H54 (cell line): ENCODE results near the gene OPN5.

Source experiments
- DNase-seq: peaks from one replicate; pipeline ENCODE4 v3.0.0; 2011; ENCODE audit warnings: low spot score, mixed read lengths; ENCODE audit not compliant: insufficient read length
- FAIRE-seq: peaks from 3 replicates; lab custom pipeline; 2011; peaks lifted over from hg19 to GRCh38; lab: Jason Lieb, UNC
- POLR2A ChIP-seq: IDR thresholded peaks from 2 replicates; pipeline ENCODE4 v1.6.1; 2011; ENCODE audit warnings: low read depth, mild to moderate bottlenecking, low read length

OPN5 gene

GRCh38 chr6:47854971-47855370 is 73.1 kb downstream of the OPN5 start:
- no peak for DNase-seq
- TF ChIP-seq POLR2A = no peak
- no peak for FAIRE-seq

- TF ChIP-seq POLR2A = no peak
- FAIRE-seq (no peak), DNase-seq (no peak)
Observed at GRCh38 chr6:47859175-47859574, 77.3 kb downstream of the OPN5 start.

- no peak for FAIRE-seq
Observed at GRCh38 chr6:47862731-47863130, 80.9 kb downstream of the OPN5 start.

GRCh38 chr6:47865206-47865605 is 83.4 kb downstream of the OPN5 start:
- FAIRE-seq = no peak
- no peak for TF ChIP-seq POLR2A
- DNase-seq = no peak

More at GRCh38 chr6:47862731-47863130, 80.9 kb downstream of the OPN5 start:
- no peak for TF ChIP-seq POLR2A
- DNase-seq = no peak

GRCh38 chr6:47875593-47875992 is 93.8 kb downstream of the OPN5 start:
- FAIRE-seq (no peak), DNase-seq (no peak)
- no peak for TF ChIP-seq POLR2A
